Measurements from ENCODE around the gene KRTAP2-1.
"Not testable (repeated sequence)": the region's sequence is repeated elsewhere in the genome, so short reads cannot be mapped to it uniquely, and the experiment has no call there.

The KRTAP2-1 gene

DNA sequence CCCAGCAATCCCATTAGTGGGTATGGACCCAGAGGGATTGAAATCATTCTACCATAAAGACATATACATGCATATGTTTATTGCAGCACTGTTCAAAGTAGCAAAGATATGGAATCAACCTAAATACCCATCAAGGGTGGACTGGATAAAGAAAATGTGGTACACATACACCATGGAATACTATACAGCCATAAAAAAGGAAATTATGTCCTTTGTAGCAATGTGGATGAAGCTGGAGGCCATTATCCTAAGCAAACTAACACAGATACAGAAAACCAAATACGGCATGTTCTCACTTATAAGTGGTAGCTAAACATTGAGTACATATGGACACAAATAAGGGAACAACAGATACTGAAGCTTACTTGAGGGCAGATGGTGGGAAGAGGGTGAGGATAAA is 10.4 kb upstream of the KRTAP2-1 start:
- TF ChIP-seq SPI1 (IDR thresholded peaks at IDR 0.05; ENCODE audit: low read depth, low read length) (no peak), POU2F2 (IDR thresholded peaks at IDR 0.05; ENCODE audit: low read depth, low read length) (no peak), PAX5 (IDR thresholded peaks at IDR 0.05; ENCODE audit: insufficient read depth, low read length, severe bottlenecking) (no peak), TAF1 (IDR thresholded peaks at IDR 0.05; ENCODE audit: low read depth, low read length) (no peak), POLR2A (IDR thresholded peaks at IDR 0.05; ENCODE audit: low read depth, low read length) (no peak), POLR2AphosphoS5 (IDR thresholded peaks at IDR 0.05; ENCODE audit: low read depth, low read length) (no peak)
- FAIRE-seq (peak; percentile 51), DNase-seq (ENCODE audit: insufficient read length, low spot score) (no peak)

DNA sequence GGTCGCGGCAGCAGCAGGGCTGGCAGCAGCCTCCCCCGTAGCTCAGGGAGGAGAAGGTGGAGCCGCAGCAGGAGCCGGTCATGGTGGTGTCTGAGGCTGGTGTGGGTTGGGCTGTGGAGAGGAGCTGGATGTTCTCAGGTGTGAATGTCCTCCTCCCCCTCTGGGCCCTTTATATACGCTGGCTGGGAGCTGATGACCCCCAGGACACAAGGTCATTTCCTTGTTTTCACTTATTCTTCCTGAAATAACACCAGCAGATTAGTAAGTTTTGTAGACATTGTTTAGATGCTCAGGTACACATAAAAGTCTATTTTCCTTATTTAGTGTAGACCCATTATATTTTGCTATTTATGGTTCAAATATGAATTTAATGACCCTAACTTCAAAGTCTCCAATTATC is 8.0 kb upstream of the KRTAP2-1 start, which contains the start of gene KRTAP2-2:
TSS of gene KRTAP2-2 (minus strand) at position 101 of the 400 bp plus-strand sequence. CDS start at position 82, 19 bp downstream.
- not testable (repeated sequence) for FAIRE-seq; DNase-seq (ENCODE audit: insufficient read length, low spot score)

DNA sequence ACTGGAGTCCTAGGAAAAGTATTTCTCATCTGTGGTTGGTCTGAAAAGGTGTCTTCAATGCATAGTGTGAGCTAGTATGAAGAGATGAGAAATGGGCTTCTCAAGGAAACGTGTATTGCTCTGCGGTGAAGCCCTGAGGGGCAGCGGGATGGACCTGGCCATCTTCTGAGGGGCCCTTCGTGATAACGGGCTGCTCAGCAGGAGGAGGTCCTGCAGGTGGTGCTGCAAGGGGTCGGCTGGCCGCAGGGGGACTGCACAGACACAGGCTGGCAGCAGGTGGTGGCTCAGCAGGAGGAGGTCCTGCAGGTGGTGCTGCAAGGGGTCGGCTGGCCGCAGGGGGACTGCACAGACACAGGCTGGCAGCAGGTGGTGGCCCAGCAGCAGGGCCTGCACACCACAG is 7.4 kb upstream of the KRTAP2-1 start:
- not testable (repeated sequence) for FAIRE-seq; DNase-seq (ENCODE audit: insufficient read length, low spot score)

DNA sequence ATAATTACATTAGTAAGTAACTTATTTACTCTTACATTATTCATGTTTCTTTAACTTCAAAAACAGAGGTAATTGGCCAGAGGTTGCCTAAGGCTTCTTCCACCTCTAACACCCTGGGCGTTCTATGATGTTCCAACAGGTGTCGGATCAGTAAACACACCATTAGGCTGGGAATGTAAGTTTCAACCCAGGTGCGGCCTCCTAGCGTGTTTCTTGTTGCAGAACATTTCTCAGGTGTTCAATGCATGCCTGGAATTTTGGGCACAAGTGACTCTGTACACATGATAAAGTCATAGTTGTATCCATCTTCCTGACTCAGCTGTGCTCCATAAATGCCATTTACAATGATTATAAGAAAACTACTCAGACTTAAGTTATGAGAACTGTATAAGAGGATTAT is 6.9 kb upstream of the KRTAP2-1 start:
- DNase-seq (ENCODE audit: insufficient read length, low spot score), result no peak
- no peak for TF ChIP-seq TAF1 (IDR thresholded peaks at IDR 0.05; ENCODE audit: low read depth, low read length)
- TF ChIP-seq PAX5 (IDR thresholded peaks at IDR 0.05; ENCODE audit: insufficient read depth, low read length, severe bottlenecking), result no peak
- no peak for TF ChIP-seq POLR2A (IDR thresholded peaks at IDR 0.05; ENCODE audit: low read depth, low read length)
- TF ChIP-seq SPI1 (IDR thresholded peaks at IDR 0.05; ENCODE audit: low read depth, low read length), result no peak
- no peak for FAIRE-seq

DNA sequence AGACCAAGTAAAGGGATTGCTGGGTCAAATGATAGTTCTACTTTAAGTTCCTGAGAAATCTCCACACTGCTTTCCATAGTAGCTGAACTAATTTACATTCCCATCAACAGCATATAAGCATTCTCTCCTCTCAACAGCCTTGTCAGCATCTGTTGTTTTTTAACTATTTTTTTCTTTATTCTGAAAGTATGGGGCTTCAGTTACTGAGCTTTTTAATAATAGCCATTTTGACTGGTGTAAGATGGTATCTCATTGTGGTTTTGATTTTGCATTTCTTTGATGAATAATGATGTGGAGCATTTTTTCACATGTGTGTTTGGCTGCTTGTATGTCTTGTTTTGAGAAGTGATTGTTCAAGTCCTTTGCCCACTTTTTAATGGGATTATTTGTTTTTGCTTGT is 5.5 kb upstream of the KRTAP2-1 start:
- TF ChIP-seq POLR2AphosphoS5 (IDR thresholded peaks at IDR 0.05; ENCODE audit: low read depth, low read length), result no peak
- TF ChIP-seq PAX5 (IDR thresholded peaks at IDR 0.05; ENCODE audit: insufficient read depth, low read length, severe bottlenecking), result no peak
- DNase-seq (ENCODE audit: insufficient read length, low spot score), result no peak
- no peak for FAIRE-seq

DNA sequence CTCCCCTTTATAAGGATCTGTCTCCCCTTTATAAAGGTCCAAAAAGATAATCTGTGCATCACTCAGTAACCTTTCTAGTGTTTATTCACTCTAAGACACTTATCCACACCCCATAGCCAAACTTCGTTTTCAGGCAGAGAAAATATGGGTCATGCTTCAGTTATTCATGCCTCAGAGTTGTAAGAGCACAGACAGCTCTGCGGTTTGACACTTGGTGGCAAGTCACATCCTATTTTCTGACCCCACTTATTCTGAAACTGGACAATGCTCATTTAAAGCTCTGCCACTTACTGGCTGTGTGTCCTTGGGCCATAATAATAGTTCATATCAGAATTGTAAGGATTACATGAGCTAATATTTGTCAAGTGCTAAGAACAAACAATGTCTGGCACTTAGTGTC is 2.0 kb upstream of the KRTAP2-1 start:
- DNase-seq (ENCODE audit: insufficient read length, low spot score) (no peak), FAIRE-seq (no peak)
- TF ChIP-seq PAX5 (IDR thresholded peaks at IDR 0.05; ENCODE audit: insufficient read depth, low read length, severe bottlenecking), result no peak
- TF ChIP-seq POLR2AphosphoS5 (IDR thresholded peaks at IDR 0.05; ENCODE audit: low read depth, low read length), result no peak
- no peak for TF ChIP-seq POU2F2 (IDR thresholded peaks at IDR 0.05; ENCODE audit: low read depth, low read length)
- no peak for TF ChIP-seq SPI1 (IDR thresholded peaks at IDR 0.05; ENCODE audit: low read depth, low read length)
- no peak for TF ChIP-seq POLR2A (IDR thresholded peaks at IDR 0.05; ENCODE audit: low read depth, low read length)
- no peak for TF ChIP-seq TAF1 (IDR thresholded peaks at IDR 0.05; ENCODE audit: low read depth, low read length)

DNA sequence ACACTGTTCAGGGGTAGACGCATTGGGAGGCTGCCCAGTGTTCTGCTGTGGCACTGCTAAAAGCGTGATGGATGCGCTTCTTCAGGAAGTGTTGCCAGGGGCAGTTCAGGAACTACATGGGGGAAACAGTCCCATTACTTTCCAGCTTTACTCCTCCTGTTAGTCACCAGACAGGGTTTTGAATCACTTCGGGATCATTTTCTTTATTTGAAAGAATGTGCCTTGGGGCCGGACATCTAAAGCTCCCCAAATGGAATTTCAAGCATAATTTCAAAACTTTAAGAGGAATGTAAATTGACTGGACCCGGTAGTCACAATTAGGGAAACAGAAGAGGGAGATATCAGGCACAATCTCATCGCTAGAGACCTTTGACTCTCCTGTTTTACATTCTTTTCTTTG is 1.3 kb upstream of the KRTAP2-1 start:
- TF ChIP-seq PAX5 (IDR thresholded peaks at IDR 0.05; ENCODE audit: insufficient read depth, low read length, severe bottlenecking) (no peak), POU2F2 (IDR thresholded peaks at IDR 0.05; ENCODE audit: low read depth, low read length) (no peak), SPI1 (IDR thresholded peaks at IDR 0.05; ENCODE audit: low read depth, low read length) (no peak), POLR2A (IDR thresholded peaks at IDR 0.05; ENCODE audit: low read depth, low read length) (no peak), POLR2AphosphoS5 (IDR thresholded peaks at IDR 0.05; ENCODE audit: low read depth, low read length) (no peak)
- no peak for DNase-seq (ENCODE audit: insufficient read length, low spot score)
- no peak for FAIRE-seq

DNA sequence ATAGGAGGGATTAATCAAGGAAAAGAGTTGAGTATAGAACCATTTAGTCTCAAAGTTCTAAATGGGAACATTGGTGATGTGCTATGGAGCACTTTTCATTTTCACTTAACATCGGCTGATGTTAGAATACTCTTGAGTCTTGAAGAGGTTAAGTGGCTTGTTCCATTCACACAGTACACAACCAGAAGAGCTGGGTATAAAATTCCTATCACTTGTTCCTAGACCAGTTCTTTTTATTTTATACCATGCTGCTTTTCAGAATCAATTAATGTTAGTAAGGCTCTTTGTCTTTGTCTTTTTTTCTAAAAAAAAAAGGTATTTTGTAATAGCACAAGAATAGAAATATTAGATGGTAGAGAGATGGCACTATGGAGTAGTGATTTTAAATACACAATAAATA is 4.2 kb downstream of the KRTAP2-1 start:
- DNase-seq (ENCODE audit: insufficient read length, low spot score) (no peak), FAIRE-seq (no peak)
- no peak for TF ChIP-seq POLR2A (IDR thresholded peaks at IDR 0.05; ENCODE audit: low read depth, low read length)
- no peak for TF ChIP-seq TAF1 (IDR thresholded peaks at IDR 0.05; ENCODE audit: low read depth, low read length)
- TF ChIP-seq SPI1 (IDR thresholded peaks at IDR 0.05; ENCODE audit: low read depth, low read length), result no peak
- no peak for TF ChIP-seq PAX5 (IDR thresholded peaks at IDR 0.05; ENCODE audit: insufficient read depth, low read length, severe bottlenecking)
- no peak for TF ChIP-seq POLR2AphosphoS5 (IDR thresholded peaks at IDR 0.05; ENCODE audit: low read depth, low read length)

DNA sequence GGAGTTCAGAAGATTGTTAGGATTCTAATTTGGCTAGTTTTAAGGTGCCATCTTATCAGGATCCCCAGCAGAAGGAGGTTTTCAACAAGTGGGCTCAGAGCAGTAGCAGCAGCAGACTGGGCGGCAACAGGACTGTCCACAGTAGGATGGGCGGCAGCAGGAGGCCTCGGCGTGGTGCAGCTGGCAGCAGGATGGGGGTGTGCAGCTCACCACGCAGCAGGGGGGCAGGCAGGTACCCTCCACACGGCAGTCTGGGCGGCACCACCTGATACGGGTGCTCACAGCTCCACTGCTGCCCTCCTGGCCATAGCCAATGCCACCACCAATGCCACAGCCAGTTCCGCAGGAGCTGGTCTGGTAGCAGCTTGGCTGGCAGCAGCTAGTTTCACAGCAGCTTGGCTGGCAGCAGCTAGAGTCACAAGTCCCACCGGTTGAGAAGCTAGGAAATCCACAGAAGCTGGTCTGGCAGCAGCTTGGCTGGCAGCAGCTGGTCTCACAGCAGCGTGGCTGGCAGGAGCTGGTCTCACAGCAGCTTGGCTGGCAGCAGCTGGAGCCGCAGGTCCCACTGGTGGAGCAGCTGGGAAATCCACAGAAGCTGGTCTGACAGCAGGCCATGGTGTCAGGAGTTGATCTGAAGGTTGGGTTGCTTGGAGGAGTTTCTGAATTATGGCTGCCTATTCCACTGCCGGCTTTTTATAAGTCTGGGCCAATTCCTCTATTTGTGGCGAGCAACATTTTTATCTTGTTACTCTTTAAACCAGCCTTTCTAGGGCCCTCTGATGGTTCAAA is 6.1 kb downstream of the KRTAP2-1 start, which contains the start of gene KRTAP1-1:
TSS of gene KRTAP1-1 (minus strand) at position 668 of the 789 bp plus-strand sequence. CDS start at position 615, 53 bp downstream.
- FAIRE-seq; DNase-seq (ENCODE audit: insufficient read length, low spot score): not testable (repeated sequence)

DNA sequence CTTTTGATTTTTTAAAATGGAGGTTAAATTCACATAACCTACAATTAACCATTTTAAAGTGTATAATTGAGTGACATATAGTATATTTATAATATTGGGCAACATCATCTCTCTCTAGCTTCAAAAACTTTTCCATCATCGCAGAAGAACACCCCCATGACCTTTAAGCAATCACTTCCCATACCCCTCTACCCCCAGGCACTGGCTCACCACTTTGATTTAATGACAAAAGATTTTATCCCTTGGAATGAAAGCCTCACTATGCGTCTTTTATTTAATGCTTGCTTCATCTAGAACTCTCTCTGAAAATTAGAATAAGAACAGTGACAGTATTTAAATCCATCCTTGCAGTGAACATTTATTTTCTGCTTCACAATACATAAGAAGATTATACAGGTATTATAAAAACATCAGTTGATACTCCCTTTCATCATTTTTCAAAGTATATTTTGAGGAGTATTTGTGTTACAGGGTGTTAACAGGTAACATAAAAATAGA is 9.2 kb downstream of the KRTAP2-1 start:
- no peak for FAIRE-seq

DNA sequence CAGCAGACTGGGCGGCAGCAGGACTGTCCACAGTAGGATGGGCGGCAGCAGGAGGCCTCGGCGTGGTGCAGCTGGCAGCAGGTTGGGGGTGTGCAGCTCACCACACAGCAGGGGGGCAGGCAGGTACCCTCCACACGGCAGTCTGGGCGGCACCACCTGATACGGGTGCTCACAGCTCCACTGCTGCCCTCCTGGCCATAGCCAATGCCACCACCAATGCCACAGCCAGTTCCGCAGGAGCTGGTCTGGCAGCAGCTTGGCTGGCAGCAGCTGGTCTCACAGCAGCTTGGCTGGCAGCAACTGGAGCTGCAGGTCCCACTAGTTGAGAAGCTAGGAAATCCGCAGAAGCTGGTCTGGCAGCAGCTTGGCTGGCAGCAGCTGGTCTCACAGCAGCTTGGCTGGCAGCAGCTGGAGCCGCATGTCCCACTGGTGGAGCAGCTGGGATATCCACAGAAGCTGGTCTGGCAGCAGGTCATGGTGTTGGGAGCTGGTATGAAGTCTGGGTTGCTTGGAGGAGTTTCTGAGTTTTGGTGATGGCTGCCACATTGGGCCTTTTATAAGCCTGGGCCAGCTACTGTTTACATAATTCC is 12.7 kb downstream of the KRTAP2-1 start, which contains the start of gene KRTAP1-3:
TSS of gene KRTAP1-3 (minus strand) at position 529 of the 590 bp plus-strand sequence. CDS start at position 476, 53 bp downstream.
- not testable (repeated sequence) for DNase-seq (ENCODE audit: insufficient read length, low spot score); FAIRE-seq

More for the DNA sequence above, 9.2 kb downstream of the KRTAP2-1 start:
- DNase-seq (ENCODE audit: insufficient read length, low spot score), result no peak
- TF ChIP-seq SPI1 (IDR thresholded peaks at IDR 0.05; ENCODE audit: low read depth, low read length) (no peak), POLR2A (IDR thresholded peaks at IDR 0.05; ENCODE audit: low read depth, low read length) (no peak), POLR2AphosphoS5 (IDR thresholded peaks at IDR 0.05; ENCODE audit: low read depth, low read length) (no peak), POU2F2 (IDR thresholded peaks at IDR 0.05; ENCODE audit: low read depth, low read length) (no peak), TAF1 (IDR thresholded peaks at IDR 0.05; ENCODE audit: low read depth, low read length) (no peak), PAX5 (IDR thresholded peaks at IDR 0.05; ENCODE audit: insufficient read depth, low read length, severe bottlenecking) (no peak)

Measured in GM12891 (cell line).